ENCODE results near the gene CCDC185.

CCDC185 gene

GRCh38 chr1:223437151-223437550 is 43.9 kb downstream of the CCDC185 start:
- no peaks in the 10 kb centered on the region for H3K4me1 ChIP-seq (ENCODE audit: control insufficient read depth, insufficient read depth, low read length)
- ChIA-PET CTCF (interaction anchor here (0.6 kb wide), 1 partner anchor 148 kb away, joined by 4 read pairs; no protein-coding TSS in a partner anchor), POLR2A (no interaction called here)
- TF ChIP-seq ZNF366 (tag by site-specific recombination; conservative IDR thresholded peaks at IDR 0.05) (no peak), ZNF132 (tag by site-specific recombination; IDR thresholded peaks at IDR 0.05; ENCODE audit: borderline replicate concordance) (no peak), ZNF174 (tag by site-specific recombination; IDR thresholded peaks at IDR 0.05) (no peak), ZNF24 (tag by site-specific recombination; IDR thresholded peaks at IDR 0.05) (no peak), ZNF10 (tag by site-specific recombination; IDR thresholded peaks at IDR 0.05) (no peak), GLI4 (tag by site-specific recombination; IDR thresholded peaks at IDR 0.05) (no peak), GLIS1 (tag by site-specific recombination; IDR thresholded peaks at IDR 0.05) (no peak), ZNF560 (tag by site-specific recombination; IDR thresholded peaks at IDR 0.05; ENCODE audit: borderline replicate concordance) (no peak), EGR2 (tag by site-specific recombination; IDR thresholded peaks at IDR 0.05; ENCODE audit: low read depth) (no peak), ZNF274 (IDR thresholded peaks at IDR 0.05; ENCODE audit: low read length) (no peak), ZNF274 (tag by site-specific recombination; IDR thresholded peaks at IDR 0.05; ENCODE audit: borderline replicate concordance) (no peak), ZNF707 (tag by site-specific recombination; IDR thresholded peaks at IDR 0.05) (no peak), YY2 (tag by site-specific recombination; IDR thresholded peaks at IDR 0.05) (no peak), GLIS2 (tag by site-specific recombination; IDR thresholded peaks at IDR 0.05) (no peak), SETDB1 (IDR thresholded peaks at IDR 0.05; ENCODE audit: insufficient read length, low read length) (no peak)
- no peak overlapping the region for H3K4me3 ChIP-seq (ENCODE audit: low read depth, low read length)
- H3K9me3 ChIP-seq (ENCODE audit: control insufficient read depth, insufficient read depth, low read depth, low read length) = 0 out of 2 replicates have a peak, but pooled peaks cover under 1% of the 10 kb centered on the region
- no peak overlapping the region for H3K27ac ChIP-seq (ENCODE audit: extremely low read depth, low read depth, low read length)
- H3K36me3 ChIP-seq (ENCODE audit: control insufficient read depth in 2 of 2, insufficient read depth in 1 of 2, low read length in 2 of 2) = no peaks in the 10 kb centered on the region

- H3K27ac ChIP-seq (ENCODE audit: extremely low read depth, low read depth, low read length) = no peak overlapping the region
- ChIA-PET POLR2A (no interaction called here), CTCF (no interaction called here)
- no peak overlapping the region for H3K4me3 ChIP-seq (ENCODE audit: low read depth, low read length)
- no peaks in the 10 kb centered on the region for H3K36me3 ChIP-seq (ENCODE audit: control insufficient read depth in 2 of 2, insufficient read depth in 1 of 2, low read length in 2 of 2)
- H3K4me1 ChIP-seq (ENCODE audit: control insufficient read depth, insufficient read depth, low read length) = no peaks in the 10 kb centered on the region
- H3K9me3 ChIP-seq (ENCODE audit: control insufficient read depth, insufficient read depth, low read depth, low read length) = peaks cover 7% of the 10 kb centered on the region; the same call in 1 of the 2 replicates
- no peak for TF ChIP-seq ZBTB20 (tag by site-specific recombination; IDR thresholded peaks at IDR 0.05)
- TF ChIP-seq ZNF175 (tag by site-specific recombination; IDR thresholded peaks at IDR 0.05) = no peak
- no peak for TF ChIP-seq ZNF768 (tag by site-specific recombination; IDR thresholded peaks at IDR 0.05)
- no peak for TF ChIP-seq OVOL3 (tag by site-specific recombination; IDR thresholded peaks at IDR 0.05)
- no peak for TF ChIP-seq ZNF585B (tag by site-specific recombination; IDR thresholded peaks at IDR 0.05)
- TF ChIP-seq GLI4 (tag by site-specific recombination; IDR thresholded peaks at IDR 0.05) = no peak
- no peak for TF ChIP-seq ZBTB48 (tag by site-specific recombination; IDR thresholded peaks at IDR 0.05)
- TF ChIP-seq ZNF426 (tag by site-specific recombination; IDR thresholded peaks at IDR 0.05) = no peak
- no peak for TF ChIP-seq ZNF19 (tag by site-specific recombination; IDR thresholded peaks at IDR 0.05; ENCODE audit: low read depth)
- TF ChIP-seq, protein P1, sequence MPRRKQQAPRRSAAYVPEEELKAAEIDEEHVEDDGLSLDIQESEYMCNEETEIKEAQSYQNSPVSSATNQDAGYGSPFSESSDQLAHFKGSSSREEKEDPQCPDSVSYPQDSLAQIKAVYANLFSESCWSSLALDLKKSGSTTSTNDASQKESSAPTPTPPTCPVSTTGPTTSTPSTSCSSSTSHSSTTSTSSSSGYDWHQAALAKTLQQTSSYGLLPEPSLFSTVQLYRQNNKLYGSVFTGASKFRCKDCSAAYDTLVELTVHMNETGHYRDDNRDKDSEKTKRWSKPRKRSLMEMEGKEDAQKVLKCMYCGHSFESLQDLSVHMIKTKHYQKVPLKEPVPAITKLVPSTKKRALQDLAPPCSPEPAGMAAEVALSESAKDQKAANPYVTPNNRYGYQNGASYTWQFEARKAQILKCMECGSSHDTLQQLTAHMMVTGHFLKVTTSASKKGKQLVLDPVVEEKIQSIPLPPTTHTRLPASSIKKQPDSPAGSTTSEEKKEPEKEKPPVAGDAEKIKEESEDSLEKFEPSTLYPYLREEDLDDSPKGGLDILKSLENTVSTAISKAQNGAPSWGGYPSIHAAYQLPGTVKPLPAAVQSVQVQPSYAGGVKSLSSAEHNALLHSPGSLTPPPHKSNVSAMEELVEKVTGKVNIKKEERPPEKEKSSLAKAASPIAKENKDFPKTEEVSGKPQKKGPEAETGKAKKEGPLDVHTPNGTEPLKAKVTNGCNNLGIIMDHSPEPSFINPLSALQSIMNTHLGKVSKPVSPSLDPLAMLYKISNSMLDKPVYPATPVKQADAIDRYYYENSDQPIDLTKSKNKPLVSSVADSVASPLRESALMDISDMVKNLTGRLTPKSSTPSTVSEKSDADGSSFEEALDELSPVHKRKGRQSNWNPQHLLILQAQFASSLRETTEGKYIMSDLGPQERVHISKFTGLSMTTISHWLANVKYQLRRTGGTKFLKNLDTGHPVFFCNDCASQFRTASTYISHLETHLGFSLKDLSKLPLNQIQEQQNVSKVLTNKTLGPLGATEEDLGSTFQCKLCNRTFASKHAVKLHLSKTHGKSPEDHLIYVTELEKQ (tag by site-specific recombination; IDR thresholded peaks at IDR 0.05; ENCODE audit: borderline replicate concordance) = no peak
- no peak for TF ChIP-seq AEBP2 (tag by site-specific recombination; IDR thresholded peaks at IDR 0.05; ENCODE audit: borderline replicate concordance)
- no peak for TF ChIP-seq ZNF677 (tag by site-specific recombination; IDR thresholded peaks at IDR 0.05)
- no peak for TF ChIP-seq ZNF350 (tag by site-specific recombination; IDR thresholded peaks at IDR 0.05)
- no peak for TF ChIP-seq ZNF664 (tag by site-specific recombination; IDR thresholded peaks at IDR 0.05)
- no peak for TF ChIP-seq ZNF571 (tag by site-specific recombination; IDR thresholded peaks at IDR 0.05)
- no peak for TF ChIP-seq ZIC2 (tag by site-specific recombination; IDR thresholded peaks at IDR 0.05)
- TF ChIP-seq EGR2 (tag by site-specific recombination; IDR thresholded peaks at IDR 0.05; ENCODE audit: low read depth) = no peak
- no peak for TF ChIP-seq HIC1 (tag by site-specific recombination; IDR thresholded peaks at IDR 0.05)
- no peak for TF ChIP-seq ZNF548 (tag by site-specific recombination; IDR thresholded peaks at IDR 0.05)
Measured at GRCh38 chr1:223443397-223443796, 50.2 kb downstream of the CCDC185 start.

All from HEK293 (cell line).